Activated T-cell treated with anti-CD3 and anti-CD28 coated beads, Interleukin-2, amount 50 U/mL, for 72 hours (primary cell): ENCODE results near the gene FBN2. TPM values are rescaled to one million over a fixed set of nuclear protein-coding genes. Genes with fewer than 3 reads are reported as not detected.

ENCODE experiments used
- ATAC-seq, 2 donors: fragments of 150-1000 bp; cut with Tn5 transposase; replicated peaks in 1 of 2; 2 replicates each; pipeline ENCODE4 v1.10.0; 2021; ENCODE audit warnings: moderate library complexity in 2 of 2, mild to moderate bottlenecking in 1 of 2
- DNase-seq, 2 donors: peaks; one replicate each; pipeline ENCODE4 v3.0.0; 2021 to 2022; ENCODE audit warnings: mixed read lengths in 1 of 2
- H3K27ac Mint-ChIP-seq: one replicate; pipeline ENCODE4 v1.8.0; 2022; ENCODE audit warnings: mild to moderate bottlenecking, moderate library complexity, mixed read lengths
- H3K27me3 Mint-ChIP-seq: one replicate; pipeline ENCODE4 v1.8.0; 2022; ENCODE audit warnings: low read depth, mixed read lengths
- H3K36me3 Mint-ChIP-seq, 2 donors: one replicate each; pipeline ENCODE4 v1.8.0; 2022; ENCODE audit warnings: mixed read lengths in 2 of 2, mild to moderate bottlenecking in 1 of 2; ENCODE audit not compliant: insufficient read depth in 2 of 2
- H3K4me1 Mint-ChIP-seq: one replicate; pipeline ENCODE4 v1.8.0; 2022; ENCODE audit warnings: low read depth, mixed read lengths
- H3K4me3 Mint-ChIP-seq, 2 donors: one replicate each; pipeline ENCODE4 v1.8.0; 2022; ENCODE audit warnings: mild to moderate bottlenecking in 2 of 2, mixed read lengths in 2 of 2, moderate library complexity in 2 of 2
- H3K9me3 Mint-ChIP-seq, 2 donors: one replicate each; pipeline ENCODE4 v1.8.0; 2022; ENCODE audit warnings: mixed read lengths in 2 of 2
- total RNA-seq, 2 donors: library from RNA; stranded (reverse); gene quantifications; one replicate each; pipeline ENCODE4 v1.2.3, GENCODE V29; 2022

FBN2 gene
- total RNA-seq, 2 donors from 2014 or later: 0.05 TPM; not detected in 1

- no peaks in the 10 kb centered on the region for H3K4me1 Mint-ChIP-seq
- no peaks in the 10 kb centered on the region for H3K36me3 Mint-ChIP-seq
- H3K9me3 Mint-ChIP-seq: no peaks in the 10 kb centered on the region
- H3K4me3 Mint-ChIP-seq: no peak overlapping the region
- no peaks in the 10 kb centered on the region for H3K27me3 Mint-ChIP-seq
- ATAC-seq (no peak), DNase-seq (no peak)
- no peak overlapping the region for H3K27ac Mint-ChIP-seq
Observed at GRCh38 chr5:128483738-128484137, 54.3 kb downstream of the FBN2 start.

- Mint-ChIP-seq H3K4me3 (no peak overlapping the region), H3K4me1 (no peaks in the 10 kb centered on the region), H3K36me3 (no peaks in the 10 kb centered on the region), H3K27me3 (no peaks in the 10 kb centered on the region), H3K27ac (no peak overlapping the region), H3K9me3 (no peaks in the 10 kb centered on the region)
- DNase-seq (no peak), ATAC-seq (no peak)
Observed at GRCh38 chr5:128480906-128481633, 57.0 kb downstream of the FBN2 start.

DNA sequence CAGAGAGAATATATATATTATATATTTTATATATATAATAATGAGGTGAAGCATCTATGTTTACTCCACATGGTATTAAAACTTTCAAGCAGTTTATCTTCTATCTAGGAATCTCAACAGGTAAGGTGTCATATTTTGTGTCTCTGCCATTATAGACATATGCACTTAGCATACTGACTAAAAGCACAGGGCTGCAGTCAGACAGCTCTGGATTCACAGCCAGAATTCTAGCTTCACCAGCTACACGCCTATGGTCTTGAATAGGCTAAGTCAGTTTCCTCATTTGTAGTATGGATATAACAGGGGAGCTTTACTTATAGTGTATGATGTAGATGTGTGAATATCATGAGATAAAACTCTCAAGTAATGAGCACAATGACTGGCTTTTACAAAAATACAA is 57.9 kb downstream of the FBN2 start:
- no peaks in the 10 kb centered on the region for H3K4me1 Mint-ChIP-seq
- no peak for ATAC-seq
- no peaks in the 10 kb centered on the region for H3K36me3 Mint-ChIP-seq
- no peak for DNase-seq
- H3K27ac Mint-ChIP-seq: no peak overlapping the region
- H3K27me3 Mint-ChIP-seq: no peaks in the 10 kb centered on the region
- no peak overlapping the region for H3K4me3 Mint-ChIP-seq
- H3K9me3 Mint-ChIP-seq: no peaks in the 10 kb centered on the region

- Mint-ChIP-seq H3K36me3 (no peaks in the 10 kb centered on the region), H3K9me3 (no peaks in the 10 kb centered on the region), H3K27me3 (no peaks in the 10 kb centered on the region), H3K4me1 (no peaks in the 10 kb centered on the region), H3K27ac (no peak overlapping the region), H3K4me3 (no peak overlapping the region)
- ATAC-seq: no peak
- DNase-seq: no peak
Observed at GRCh38 chr5:128478386-128479368, 59.4 kb downstream of the FBN2 start.

DNA sequence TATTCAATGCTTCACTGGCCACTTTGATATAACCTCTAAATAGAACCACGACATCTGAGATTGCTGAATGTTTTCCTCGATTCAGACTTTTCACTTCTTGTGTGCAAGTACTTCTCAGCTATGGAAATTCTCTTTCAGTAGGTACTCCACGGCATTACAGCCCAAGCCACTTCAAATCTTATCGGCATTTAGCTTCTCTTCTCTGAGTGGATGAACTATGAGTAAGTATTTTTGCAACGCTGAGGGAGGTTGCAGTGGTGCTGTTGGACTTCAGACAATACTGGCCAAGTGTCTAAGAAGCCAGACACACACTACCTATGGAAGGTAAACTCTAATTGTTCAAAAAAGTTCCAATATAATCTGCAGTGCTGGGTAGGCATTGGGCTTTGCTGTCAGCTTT is 60.1 kb downstream of the FBN2 start:
- ATAC-seq (no peak), DNase-seq (no peak)
- Mint-ChIP-seq H3K4me1 (no peaks in the 10 kb centered on the region), H3K36me3 (no peaks in the 10 kb centered on the region), H3K27me3 (no peaks in the 10 kb centered on the region), H3K9me3 (no peaks in the 10 kb centered on the region), H3K27ac (no peak overlapping the region), H3K4me3 (no peak overlapping the region)

GRCh38 chr5:128475693-128476092 is 62.4 kb downstream of the FBN2 start:
- ATAC-seq: no peak
- H3K36me3 Mint-ChIP-seq: no peaks in the 10 kb centered on the region
- no peaks in the 10 kb centered on the region for H3K4me1 Mint-ChIP-seq
- H3K9me3 Mint-ChIP-seq: no peaks in the 10 kb centered on the region
- no peaks in the 10 kb centered on the region for H3K27me3 Mint-ChIP-seq
- no peak for DNase-seq
- H3K4me3 Mint-ChIP-seq: no peak overlapping the region
- H3K27ac Mint-ChIP-seq: no peak overlapping the region

DNA sequence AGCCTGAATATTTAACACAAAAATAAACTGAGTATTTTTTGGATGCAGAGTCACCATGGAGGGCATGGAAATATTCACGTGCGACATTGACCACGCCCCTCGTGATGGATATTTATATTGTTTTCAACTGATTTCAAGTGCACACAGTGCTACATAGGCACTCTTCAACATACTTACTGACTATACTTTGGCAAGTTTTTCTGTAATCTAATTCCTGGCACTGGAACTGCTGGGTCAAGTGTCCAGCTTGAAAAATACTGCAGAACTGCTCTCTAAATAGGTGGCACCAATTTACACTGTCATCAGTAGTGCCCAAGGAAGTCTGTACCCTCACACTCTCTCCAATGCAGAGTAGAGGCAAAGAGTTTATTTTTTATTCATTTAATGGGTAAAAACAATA is 65.1 kb downstream of the FBN2 start:
- no peak for DNase-seq
- no peaks in the 10 kb centered on the region for H3K4me1 Mint-ChIP-seq
- H3K27me3 Mint-ChIP-seq: no peaks in the 10 kb centered on the region
- H3K4me3 Mint-ChIP-seq: no peak overlapping the region
- no peak overlapping the region for H3K27ac Mint-ChIP-seq
- no peaks in the 10 kb centered on the region for H3K36me3 Mint-ChIP-seq
- peaks cover 3% of the 10 kb centered on the region in 2 donors for H3K9me3 Mint-ChIP-seq
- ATAC-seq: no peak

DNA sequence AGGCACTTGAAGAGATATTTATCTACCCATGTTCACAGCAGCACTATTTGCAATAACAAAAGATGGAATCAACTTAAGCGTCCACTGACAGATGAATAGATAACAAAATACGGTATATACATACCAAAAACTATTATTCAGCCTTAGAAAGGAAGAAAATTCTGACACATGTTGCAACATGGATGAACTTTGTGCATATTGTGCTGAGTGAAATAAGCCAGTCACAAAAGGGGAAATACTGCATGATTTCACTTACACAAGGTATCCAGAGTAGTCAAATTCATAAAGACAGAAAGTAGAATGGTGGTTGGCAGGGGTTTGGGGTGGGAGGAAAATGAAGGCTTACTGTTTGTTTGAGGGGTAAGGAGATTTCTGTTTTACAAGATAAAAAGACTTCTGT is 66.0 kb downstream of the FBN2 start:
- H3K4me1 Mint-ChIP-seq: no peaks in the 10 kb centered on the region
- H3K27me3 Mint-ChIP-seq: no peaks in the 10 kb centered on the region
- DNase-seq (no peak), ATAC-seq (no peak)
- no peaks in the 10 kb centered on the region for H3K36me3 Mint-ChIP-seq
- H3K27ac Mint-ChIP-seq: no peak overlapping the region
- no peak overlapping the region for H3K4me3 Mint-ChIP-seq
- H3K9me3 Mint-ChIP-seq: peaks cover 3% of the 10 kb centered on the region in 2 donors

DNA sequence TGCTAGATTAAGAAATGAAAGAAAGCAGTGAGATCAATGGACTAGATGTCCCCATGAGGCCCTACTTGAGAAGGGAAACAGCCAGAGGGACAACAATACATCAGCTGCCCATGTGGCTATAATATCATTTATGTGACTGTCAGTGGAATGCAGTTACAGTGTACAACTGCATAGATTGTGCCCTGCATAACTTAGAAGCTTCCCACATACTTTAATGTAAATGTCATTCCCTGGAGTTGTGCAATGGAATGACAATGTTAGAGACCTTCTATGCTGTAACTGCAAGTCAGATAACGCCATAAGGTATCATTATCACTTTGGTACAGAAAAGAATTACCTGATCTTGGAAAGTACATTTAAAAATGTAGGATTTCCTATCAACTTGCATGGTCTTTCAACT is 67.4 kb downstream of the FBN2 start:
- DNase-seq (no peak), ATAC-seq (no peak)
- Mint-ChIP-seq H3K4me1 (no peaks in the 10 kb centered on the region), H3K36me3 (no peaks in the 10 kb centered on the region), H3K27ac (no peak overlapping the region), H3K27me3 (no peaks in the 10 kb centered on the region), H3K9me3 (peaks cover 3% of the 10 kb centered on the region in 2 donors), H3K4me3 (no peak overlapping the region)

- H3K4me3 Mint-ChIP-seq: no peak overlapping the region
- no peaks in the 10 kb centered on the region for H3K27me3 Mint-ChIP-seq
- ATAC-seq: no peak
- H3K4me1 Mint-ChIP-seq: no peaks in the 10 kb centered on the region
- H3K9me3 Mint-ChIP-seq: peaks cover 3% of the 10 kb centered on the region in 2 donors
- no peaks in the 10 kb centered on the region for H3K36me3 Mint-ChIP-seq
- DNase-seq: no peak
- no peak overlapping the region for H3K27ac Mint-ChIP-seq
Observed at GRCh38 chr5:128469912-128470311, 68.1 kb downstream of the FBN2 start.

DNA sequence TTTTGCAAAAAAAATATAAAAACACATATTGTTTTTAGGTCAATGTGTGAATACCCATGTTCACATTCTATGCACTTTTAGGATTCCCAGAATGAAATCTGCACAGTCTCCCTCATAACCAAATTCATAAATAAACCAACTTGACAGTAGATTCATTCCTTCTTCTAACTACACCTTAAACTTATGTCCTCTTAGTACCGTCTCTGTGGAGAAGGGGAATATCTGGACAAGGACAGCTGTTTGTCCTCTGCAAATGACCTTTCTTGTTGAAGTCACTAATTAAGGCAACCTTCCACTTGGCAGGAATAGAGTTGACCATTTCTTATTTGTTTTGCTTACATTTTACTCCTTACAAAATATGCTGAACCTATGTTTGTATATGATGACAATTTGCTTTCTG is 71.1 kb downstream of the FBN2 start:
- ATAC-seq: no peak
- Mint-ChIP-seq H3K9me3 (peaks cover 3% of the 10 kb centered on the region in 2 donors), H3K4me3 (no peak overlapping the region), H3K36me3 (no peaks in the 10 kb centered on the region), H3K4me1 (no peaks in the 10 kb centered on the region), H3K27ac (no peak overlapping the region), H3K27me3 (no peaks in the 10 kb centered on the region)
- DNase-seq: no peak

DNA sequence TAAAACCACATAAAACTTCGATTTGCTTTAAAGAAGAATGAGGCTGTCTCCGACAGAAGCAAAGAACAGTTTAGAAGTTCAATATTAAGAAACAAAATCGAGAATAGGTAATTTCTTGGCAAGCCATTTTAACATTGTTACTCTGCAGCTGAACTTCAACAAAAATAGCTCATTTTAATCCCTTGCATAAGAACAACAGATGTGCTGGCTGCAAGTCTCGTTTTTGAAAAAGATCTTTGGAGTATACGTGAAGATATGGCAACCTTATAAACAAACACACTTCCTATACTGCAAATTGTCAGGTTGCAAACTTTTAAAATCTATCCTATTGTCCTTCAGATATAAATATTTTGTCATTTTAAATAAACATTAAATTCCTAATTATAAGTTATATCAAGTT is 71.5 kb downstream of the FBN2 start:
- Mint-ChIP-seq H3K4me1 (no peaks in the 10 kb centered on the region), H3K36me3 (no peaks in the 10 kb centered on the region), H3K9me3 (peaks cover 3% of the 10 kb centered on the region in 2 donors), H3K27me3 (no peaks in the 10 kb centered on the region), H3K4me3 (no peak overlapping the region), H3K27ac (no peak overlapping the region)
- no peak for DNase-seq
- ATAC-seq: no peak

DNA sequence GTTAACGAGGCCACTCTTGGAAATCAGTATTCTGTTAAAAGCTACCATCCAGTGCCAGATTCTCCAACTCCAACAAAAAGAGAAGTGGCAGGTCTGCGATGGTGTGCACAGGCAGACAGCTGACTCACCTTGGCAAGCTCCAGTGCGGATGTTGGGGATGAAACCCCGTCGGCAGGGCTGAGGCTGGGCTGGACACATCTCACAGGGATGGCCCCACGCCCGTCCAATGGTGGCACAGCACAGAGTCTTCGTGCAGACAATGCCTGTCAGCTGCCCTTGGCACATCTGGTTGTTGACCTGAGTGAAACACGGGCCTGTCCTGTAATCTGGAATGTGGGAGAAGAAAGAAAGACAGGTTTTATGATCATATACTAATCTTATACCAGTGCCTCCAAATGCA is 73.4 kb downstream of the FBN2 start:
- Mint-ChIP-seq H3K27ac (no peak overlapping the region), H3K36me3 (peaks cover 0 to 1% of the 10 kb centered on the region in 2 donors), H3K27me3 (no peaks in the 10 kb centered on the region), H3K4me1 (no peaks in the 10 kb centered on the region), H3K4me3 (no peak overlapping the region), H3K9me3 (peaks cover 5 to 7% of the 10 kb centered on the region in 2 donors)
- no peak for DNase-seq
- no peak for ATAC-seq
